GM21447 (cell line): ENCODE results near the gene DTX2.
"Not testable (repeated sequence)": the region's sequence is repeated elsewhere in the genome, so short reads cannot be mapped to it uniquely, and the experiment has no call there.

Source experiments
- ATAC-seq: cut with Tn5 transposase; IDR thresholded peaks from one replicate; pipeline ENCODE4 v1.9.1; 2021; ENCODE audit not compliant: unreplicated experiment

The DTX2 gene

DNA sequence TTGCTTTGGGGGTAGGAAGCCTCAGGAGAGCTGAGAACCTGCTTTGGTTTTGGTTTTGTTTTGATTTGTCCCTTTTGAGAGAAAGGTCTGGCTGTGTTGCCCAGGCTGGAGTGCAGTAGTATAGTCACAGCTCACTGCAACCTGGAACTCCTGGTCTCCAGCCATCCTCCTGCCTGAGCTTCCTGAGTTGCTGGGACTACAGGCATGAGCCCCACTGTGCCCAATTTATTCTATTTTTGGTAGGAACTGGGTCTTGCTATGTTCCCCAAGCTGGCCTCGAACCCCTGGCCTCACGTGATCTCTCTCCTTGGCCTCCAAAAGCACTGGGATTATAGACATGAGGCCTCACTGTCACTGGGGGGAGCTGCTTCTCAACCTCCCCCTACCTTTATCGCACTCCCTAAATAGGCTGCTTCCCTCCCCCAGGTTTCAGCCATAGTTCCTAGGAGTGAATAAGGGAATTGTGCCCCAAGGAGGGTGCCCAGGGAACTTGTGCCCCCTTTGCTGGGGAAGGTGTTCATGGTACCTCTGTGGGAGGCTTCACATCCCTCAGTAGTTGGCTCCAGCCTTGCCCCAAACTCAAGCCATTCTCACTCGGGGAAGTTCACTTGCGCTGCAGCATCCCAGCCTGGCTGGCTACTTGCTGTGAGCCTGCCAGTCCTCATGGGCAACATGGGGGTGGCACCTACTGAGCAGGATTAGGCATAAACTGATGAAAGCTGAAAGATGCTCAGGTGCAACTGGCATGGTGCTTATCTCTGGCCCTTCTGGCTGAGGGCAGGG is 18.7 kb upstream of the DTX2 start:
- ATAC-seq = not testable (repeated sequence)

DNA sequence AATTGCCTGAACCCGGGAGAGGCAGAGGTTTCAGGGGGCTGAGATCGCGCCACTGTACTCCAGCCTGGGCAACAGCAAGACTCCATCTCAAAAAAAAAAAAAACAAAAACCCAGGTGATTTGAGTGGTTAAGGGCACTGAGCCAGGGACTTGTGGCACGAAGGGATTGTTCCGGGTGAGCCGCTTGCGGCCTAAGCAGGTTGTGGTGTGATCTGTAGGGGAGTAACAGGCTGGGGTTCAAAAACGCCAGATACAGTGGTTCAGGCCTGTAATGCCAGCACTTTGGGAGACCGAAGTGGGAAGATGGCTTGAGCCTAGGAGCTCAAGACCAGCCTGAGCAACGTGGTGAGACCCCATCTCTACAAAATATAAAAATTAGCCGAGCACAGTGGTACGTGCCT is 17.7 kb upstream of the DTX2 start:
- ATAC-seq = peak; percentile 45

DNA sequence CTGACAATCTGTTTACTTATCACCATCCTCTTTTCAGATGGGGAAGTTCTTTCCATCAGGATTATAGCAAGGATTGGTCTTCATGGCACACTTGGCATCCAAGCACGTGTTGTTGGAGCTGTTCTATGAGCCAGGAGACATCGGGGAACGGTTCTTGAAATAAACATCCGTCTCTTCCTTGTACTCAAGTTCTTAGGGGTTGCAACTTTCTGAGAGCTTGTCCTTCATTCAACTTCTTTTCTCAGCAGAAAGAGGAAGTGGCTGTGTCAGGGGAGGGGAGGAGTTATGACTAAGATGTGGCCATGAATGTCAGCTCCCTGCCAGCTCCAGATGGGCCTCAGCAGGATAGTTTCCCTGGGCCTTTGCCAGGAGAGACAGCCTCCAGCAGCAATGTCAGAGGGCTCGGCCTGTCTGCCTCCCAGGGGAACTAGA is 15.9 kb upstream of the DTX2 start:
- peak; percentile 81 for ATAC-seq

DNA sequence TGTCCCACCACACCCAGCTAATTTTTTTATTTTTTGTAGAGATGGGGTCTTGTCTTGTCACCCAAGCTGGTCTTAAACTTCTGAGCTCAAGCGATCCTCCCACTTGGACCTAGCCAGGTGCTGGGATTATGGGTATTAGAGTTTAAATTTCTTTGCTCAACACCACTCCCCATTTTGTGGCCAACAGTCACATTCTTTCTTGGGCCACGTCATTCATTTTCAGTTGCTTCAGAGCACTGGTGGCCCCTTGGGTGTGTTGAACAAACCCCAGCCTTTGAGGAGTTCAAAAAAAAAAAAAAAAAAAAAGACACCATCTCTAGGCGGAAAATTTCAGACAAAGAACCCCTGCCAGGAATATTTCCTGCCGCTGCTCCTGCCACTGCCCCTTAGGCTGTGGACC is 4.5 kb upstream of the DTX2 start:
- not testable (repeated sequence) for ATAC-seq

DNA sequence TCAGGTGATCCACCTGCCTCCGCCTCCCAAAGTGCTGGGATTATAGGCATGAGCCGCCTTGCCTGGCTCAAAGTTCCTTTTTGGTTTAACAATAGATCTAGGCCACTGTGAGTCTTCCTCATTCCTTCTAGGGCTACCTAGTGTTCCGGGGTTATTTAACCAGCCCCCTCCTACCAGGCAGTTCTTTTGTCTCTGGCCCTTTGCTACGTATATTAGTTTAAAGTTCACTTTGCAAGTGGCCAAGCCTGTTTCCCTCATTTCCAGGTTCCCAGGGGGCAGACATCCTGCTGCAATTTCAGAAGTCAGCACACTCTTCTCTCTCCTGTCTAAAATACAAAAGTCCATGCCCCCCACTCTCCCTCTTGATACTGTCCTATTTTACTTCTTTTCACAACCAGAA is 3.0 kb upstream of the DTX2 start:
- not testable (repeated sequence) for ATAC-seq

DNA sequence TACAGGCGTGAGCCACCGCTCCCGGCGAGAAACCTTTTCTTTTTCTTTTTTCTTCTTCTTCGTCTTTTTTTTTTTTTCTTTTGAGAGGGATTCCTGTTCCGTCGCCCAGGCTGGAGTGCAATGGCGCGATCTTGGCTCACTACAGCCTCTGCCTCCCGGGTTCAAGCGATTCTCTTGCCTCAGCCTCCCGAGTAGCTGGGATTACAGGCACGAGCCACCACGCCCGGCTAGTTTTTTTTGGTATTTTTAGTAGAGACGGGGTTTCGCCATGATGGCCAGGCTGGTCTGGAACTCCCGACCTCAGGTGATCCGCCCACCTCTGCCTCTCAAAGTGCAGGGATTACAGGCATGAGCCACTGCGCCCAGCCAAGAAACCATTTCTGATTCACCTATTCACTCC is 742 bp upstream of the DTX2 start:
- not testable (repeated sequence) for ATAC-seq

DNA sequence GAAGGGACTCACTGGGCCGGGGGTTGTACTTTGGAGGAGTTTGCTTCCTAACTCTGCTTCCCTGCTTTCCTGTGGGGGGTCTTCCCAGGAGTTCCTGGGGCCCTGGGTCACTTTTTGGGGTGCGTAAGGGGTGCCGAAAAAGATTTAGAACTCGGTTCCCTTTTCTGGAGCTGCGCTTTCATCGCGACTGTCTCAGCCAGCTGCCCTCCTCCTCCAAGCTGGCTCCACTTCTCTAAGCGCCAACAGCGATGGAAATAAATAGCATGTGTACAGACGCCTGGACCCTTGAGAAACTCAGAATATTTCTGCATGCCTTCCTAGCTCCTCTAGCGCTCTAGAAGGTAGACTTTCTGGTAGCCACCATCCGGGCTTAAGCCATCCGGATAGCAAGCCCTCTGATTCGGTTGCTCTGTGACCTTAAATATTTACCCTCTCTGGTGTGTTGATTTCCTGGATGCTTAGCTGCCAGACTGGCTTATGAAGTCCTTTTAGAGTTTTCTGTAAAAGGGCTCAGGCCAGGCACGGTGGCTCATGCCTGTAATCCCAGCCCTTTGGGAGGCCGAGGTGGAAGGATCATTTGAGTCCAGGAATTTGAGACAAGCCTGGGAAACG is 868 bp downstream of the DTX2 start:
- ATAC-seq = peak; percentile 14

DNA sequence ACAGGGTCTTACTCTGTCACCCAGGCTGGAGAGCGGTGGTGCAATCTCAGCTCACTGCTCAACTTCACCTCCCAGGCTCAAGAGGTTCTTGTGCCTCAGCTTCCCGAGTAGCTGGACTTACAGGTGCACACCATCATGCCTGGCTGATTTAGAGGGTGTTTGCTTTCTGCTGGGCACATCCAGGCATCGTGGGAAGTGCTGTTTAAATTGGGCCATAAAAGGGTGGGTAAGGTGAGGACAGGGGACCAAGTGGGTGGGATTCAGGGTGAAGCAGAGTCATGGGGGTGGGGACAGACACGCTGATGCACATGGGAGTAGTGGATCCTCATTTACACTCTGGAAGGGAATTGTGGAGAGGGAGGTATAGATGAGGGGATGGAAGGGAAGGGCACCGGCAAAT is 3.5 kb downstream of the DTX2 start:
- not testable (repeated sequence) for ATAC-seq

DNA sequence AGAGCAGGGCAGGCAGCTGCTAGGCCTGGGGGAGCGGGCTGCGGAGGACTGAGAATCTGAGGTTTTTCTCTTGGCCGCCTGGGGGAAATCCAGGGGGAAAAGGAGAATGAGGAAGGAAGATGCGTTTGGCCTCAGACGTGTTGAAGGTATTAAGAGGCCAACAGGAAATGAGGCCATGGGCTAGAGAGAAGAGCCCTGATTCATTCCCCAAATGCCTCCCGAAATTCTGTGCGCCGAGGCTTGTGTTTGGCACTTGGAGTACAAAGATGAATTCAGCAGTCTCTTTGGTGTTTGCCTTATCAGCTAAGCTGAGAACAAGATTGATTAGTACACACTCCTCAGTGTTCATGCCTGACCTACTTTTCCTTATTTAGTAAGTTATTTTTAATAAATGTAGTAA is 4.4 kb downstream of the DTX2 start:
- ATAC-seq = not testable (repeated sequence)

DNA sequence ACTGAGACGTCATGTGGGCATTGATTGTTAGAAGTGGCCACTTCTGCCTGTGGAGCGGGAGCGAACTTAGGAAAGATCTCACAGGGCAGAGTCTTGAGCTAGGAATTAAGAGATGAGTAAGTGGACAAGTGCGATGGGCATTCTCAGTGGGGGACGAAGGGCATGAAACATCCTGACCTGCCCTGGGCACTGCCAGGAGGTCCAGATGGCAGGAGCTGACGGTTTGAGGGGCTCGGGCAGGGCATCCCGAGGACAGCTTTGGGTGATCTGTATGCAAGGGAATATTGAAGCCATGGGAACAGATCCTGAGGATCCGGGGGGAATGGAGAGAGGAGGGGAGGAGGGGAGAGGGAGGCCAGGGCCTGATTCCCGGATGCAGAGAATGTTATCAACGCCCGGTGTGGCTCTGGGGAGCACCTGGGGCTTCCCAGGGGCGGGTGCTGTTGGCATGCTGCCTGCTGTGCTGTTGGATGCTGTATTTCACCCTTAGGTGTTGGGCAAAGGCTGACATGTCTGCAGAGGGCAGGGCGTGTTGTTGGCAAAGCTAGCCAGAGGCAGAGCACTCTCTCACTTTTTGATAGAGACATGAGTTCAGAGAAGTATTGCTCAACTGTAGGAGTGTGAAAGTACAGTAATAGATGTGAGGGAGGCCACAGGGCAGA is 6.4 kb downstream of the DTX2 start:
- ATAC-seq = not testable (repeated sequence)

DNA sequence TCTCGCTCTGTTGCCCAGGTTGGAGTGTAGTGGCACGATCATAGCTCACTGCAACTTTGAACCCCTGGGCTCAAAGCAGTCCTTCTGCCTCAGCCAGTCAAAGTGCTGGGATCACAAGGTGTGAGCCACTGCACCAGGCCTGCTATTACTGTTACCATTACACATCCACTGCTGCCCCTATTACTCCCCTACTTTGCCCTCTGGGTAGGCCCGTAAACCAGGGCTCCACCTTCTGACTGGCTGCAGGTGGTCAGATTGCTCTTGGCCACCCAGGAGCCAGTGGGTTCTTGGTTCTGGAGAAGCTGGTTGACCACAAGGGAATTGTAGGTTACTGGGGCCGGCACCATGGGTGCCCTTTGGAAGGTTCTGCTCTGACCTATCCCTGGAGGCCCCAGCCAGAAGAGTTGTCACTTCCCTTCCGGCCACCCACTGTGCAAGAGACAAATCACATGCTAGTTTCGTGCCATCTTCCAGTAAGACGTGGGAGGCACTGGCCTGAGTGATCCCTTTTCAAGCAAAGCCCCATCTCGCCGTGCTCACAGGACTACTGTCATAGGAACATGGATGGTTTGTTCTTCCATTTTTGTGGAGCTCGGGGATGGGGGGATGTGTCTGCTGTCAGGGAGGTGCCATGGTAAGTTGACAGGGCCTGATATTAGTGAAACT is 10.2 kb downstream of the DTX2 start:
- not testable (repeated sequence) for ATAC-seq

DNA sequence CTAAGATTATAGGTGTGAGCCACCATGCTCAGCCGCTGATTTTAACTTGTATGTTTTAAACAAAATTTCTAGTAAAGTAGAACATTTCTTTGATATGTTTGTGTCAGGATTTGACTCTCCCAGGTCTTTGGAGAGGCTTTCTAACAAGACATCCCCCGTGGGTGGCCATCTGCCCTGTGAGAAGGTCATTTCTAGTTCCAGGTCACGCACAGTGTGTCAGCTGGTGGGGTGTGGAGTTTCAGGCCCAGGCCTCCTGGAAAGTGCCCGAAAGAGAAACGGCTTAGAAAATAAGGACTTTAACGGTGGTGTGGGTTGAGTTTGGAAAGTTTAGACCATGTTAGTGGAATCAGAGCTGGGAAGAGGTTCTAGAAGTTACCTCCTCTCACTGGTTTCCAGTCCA is 11.6 kb downstream of the DTX2 start:
- not testable (repeated sequence) for ATAC-seq

DNA sequence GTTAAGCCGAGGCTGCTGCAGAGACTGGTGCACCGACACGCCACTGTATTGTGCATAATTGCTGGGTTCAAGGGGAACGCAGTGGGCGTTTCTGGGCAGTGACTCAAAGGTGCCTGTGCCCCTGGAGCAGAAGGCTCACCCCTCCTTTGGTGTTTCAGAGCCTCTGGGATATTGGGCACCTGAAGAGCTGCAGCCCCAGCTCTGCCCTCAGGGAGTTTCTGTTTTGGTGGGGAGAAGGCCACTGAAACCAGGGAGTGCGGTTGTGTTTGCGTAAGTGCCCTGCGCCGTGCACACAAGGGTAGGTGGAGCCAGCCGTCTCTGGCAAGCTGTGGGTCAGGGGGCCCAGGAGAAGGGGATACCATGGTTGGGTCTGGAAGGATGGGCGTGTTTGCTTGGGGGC is 14.8 kb downstream of the DTX2 start:
- not testable (repeated sequence) for ATAC-seq

DNA sequence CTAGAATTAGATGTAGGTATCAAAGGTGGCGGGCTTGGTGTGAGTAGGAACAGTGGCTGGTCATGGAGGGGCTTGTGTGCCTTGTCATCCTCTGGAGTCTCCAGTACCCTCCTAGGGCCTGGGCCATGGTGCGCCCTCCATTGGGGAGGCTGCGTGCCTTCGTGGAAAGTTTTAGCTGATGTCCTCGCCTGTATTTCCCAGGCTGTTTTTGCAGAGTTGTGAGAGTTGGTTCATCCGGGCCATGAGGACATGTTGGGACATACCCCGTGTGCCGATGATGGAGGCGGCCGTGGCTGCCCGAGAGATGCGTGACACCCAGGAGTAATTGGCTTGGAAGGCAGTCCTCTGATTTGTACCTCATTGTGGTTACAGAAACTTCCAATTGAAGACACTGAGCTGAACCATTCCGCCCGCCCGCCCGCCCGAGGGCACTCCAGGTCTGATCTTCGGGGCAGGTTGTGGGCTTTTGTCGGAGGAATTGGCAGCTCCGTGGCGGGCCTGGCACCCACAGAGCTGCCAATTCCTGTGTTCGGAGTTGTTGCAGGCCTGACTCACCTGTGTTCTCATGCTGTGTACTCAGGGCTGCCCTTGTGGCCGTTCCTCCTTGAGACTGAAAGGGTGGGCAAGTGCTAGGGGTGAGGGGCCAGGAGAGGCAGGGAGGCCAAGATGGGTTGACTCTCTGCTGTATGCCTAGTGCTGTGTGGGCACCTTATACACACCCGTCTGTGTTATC is 15.4 kb downstream of the DTX2 start:
- not testable (repeated sequence) for ATAC-seq

DNA sequence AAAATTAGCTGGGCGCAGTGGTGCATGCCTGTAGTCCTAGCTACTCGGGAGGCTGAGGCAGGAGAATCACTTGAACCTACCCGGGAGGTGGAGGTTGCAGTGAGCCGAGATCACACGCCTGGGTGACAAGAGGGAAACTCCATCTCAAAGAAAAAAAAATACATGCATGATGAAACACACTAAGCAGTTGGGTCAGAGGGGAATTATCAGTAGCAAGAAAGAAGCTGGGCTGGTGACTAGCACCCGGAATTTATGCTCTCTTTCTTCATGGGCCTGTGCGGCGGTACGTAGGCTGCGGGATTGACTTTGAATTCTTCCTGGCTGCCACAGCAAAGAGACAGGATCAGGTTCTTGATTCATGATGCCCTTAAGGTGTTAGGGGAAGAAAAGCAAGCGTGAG is 18.1 kb downstream of the DTX2 start:
- not testable (repeated sequence) for ATAC-seq

DNA sequence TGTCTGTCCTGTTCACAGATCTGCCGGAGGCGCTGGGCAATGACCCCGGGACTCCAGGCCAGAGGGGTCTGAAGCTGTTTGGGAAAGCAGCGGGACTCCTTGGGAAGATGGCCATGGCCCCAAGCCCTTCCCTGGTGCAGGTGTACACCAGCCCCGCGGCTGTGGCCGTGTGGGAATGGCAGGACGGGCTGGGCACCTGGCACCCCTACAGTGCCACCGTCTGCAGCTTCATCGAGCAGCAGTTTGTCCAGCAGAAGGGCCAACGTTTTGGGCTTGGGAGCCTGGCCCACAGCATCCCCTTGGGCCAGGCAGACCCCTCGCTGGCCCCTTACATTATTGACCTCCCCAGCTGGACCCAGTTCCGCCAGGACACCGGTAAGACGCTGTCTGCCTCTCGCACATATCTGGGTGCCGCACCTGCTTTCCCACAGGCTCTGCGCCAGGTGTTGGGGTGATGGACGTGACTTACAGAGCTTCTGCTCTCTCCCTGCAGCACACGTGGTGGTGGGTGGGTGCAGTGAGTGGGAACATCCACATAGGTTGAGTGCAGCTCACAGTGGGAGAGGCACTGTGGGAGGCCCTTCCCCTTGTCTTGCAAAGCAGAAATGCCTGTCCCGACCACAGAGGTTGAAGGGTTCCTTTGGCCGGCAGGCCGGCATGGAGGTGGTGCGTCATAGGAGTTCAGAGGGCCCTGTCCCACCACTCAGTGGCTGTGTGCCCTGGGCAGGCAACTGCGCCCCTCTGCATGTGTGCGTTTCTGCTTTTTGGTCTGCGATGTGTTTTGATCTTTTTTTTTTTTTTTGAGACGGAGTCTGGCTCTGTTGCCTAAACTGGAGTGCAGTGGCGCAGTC is 19.1 kb downstream of the DTX2 start:
- not testable (repeated sequence) for ATAC-seq

DNA sequence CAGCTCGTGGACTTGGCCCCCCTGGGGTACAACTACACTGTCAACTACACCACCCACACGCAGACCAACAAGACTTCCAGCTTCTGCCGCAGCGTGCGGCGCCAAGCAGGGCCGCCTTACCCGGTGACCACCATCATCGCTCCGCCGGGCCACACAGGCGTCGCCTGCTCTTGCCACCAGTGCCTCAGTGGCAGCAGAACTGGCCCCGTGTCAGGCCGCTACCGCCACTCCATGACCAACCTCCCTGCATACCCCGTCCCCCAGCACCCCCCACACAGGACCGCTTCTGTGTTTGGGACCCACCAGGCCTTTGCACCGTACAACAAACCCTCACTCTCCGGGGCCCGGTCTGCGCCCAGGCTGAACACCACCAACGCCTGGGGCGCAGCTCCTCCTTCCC is 21.2 kb downstream of the DTX2 start:
- not testable (repeated sequence) for ATAC-seq

DNA sequence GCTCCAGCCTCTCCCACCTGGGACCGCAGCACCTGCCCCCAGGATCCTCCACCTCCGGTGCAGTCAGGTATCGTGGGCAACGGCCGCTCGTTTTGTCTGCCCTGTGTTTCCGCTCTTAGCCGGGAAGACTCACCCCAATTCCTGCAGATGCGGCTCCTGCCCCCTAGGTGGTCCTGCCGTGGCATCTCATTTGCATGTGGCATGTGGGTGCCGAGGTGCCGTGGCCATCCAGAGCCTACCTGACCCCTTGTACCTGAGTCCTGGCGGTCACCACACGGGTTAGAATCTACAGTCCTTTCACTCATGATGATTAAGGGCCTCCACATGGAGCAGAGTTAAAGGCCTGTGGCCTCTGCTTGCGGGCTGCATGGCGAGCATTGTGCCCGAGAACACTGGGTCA is 21.6 kb downstream of the DTX2 start:
- ATAC-seq = not testable (repeated sequence)

DNA sequence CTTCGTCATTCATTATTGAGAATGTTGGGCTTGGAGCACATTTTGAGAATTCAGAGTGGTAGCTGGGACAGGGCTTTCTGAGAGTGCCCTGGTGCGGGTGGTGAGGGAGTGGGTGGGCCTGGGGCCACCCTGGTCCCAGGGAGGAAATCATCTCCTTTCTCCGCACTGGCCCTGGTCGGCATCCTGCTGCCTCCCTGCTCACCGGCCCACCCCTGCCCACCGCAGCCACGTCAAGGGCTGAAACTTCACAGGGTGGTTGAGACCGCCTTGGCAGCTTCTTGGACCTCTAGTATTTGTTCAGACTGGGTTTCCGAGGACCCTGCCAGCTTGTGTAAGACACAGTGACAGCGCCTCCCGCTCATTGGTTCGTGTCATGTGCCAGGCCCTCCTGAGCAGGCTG is 22.9 kb downstream of the DTX2 start:
- not testable (repeated sequence) for ATAC-seq
